ENCODE results near the gene TXNRD2. TPM values are rescaled to one million over a fixed set of nuclear protein-coding genes. Genes with fewer than 3 reads are reported as not detected.

TXNRD2 gene
- total RNA-seq, 1 experiment from 2014 or later: 33.7 TPM

GRCh38 chr22:19962909-19963806 is 21.5 kb upstream of the TXNRD2 start:
- peak overlapping the region; percentile 78 for H3K4me3 Mint-ChIP-seq (ENCODE audit: low read depth, unreplicated experiment)
- intact Hi-C loops (cut with micrococcal nuclease; ENCODE audit: unreplicated experiment): no loop called here
- CTCF ChIA-PET: interaction anchor here (0.6 to 2.8 kb wide), 9 partner anchors 9 to 98 kb away, joined by 3 to 17 read pairs (median 5); no protein-coding TSS in a partner anchor
- no peak for TF ChIP-seq CTCF (IDR thresholded peaks at IDR 0.05; ENCODE audit: unreplicated experiment)
- peak; percentile 97 for DNase-seq
- H3K4me1 Mint-ChIP-seq (ENCODE audit: low read depth, unreplicated experiment): peaks cover 67% of the 10 kb centered on the region
- peaks cover 70% of the 10 kb centered on the region for H3K36me3 Mint-ChIP-seq (ENCODE audit: insufficient read depth, unreplicated experiment)
- H3K27ac Mint-ChIP-seq (ENCODE audit: unreplicated experiment): peak overlapping the region; percentile 96
- no peaks in the 10 kb centered on the region for H3K9me3 Mint-ChIP-seq (ENCODE audit: low read depth, unreplicated experiment)
- no peaks in the 10 kb centered on the region for H3K27me3 Mint-ChIP-seq (ENCODE audit: unreplicated experiment)
- BruUV-seq (replicated peaks): TSS peak; percentile 15

GRCh38 chr22:19962246-19962908 is 20.8 kb upstream of the TXNRD2 start:
- CTCF ChIA-PET: interaction anchor here (0.6 to 2.8 kb wide), 8 partner anchors 8 to 99 kb away, joined by 3 to 17 read pairs (median 5); no protein-coding TSS in a partner anchor
- Mint-ChIP-seq H3K27me3 (ENCODE audit: unreplicated experiment) (no peaks in the 10 kb centered on the region), H3K4me1 (ENCODE audit: low read depth, unreplicated experiment) (peaks cover 62% of the 10 kb centered on the region), H3K4me3 (ENCODE audit: low read depth, unreplicated experiment) (peak overlapping the region; percentile 78), H3K36me3 (ENCODE audit: insufficient read depth, unreplicated experiment) (peaks cover 70% of the 10 kb centered on the region), H3K27ac (ENCODE audit: unreplicated experiment) (peak overlapping the region; percentile 96), H3K9me3 (ENCODE audit: low read depth, unreplicated experiment) (no peaks in the 10 kb centered on the region)
- intact Hi-C loops (cut with micrococcal nuclease; ENCODE audit: unreplicated experiment): no loop called here
- peak; percentile 92 for TF ChIP-seq CTCF (IDR thresholded peaks at IDR 0.05; ENCODE audit: unreplicated experiment)
- BruUV-seq (replicated peaks): no TSS peak
- DNase-seq: peak; percentile 81

- BruUV-seq (replicated peaks): no TSS peak
- no peaks in the 10 kb centered on the region for H3K9me3 Mint-ChIP-seq (ENCODE audit: low read depth, unreplicated experiment)
- no peaks in the 10 kb centered on the region for H3K27me3 Mint-ChIP-seq (ENCODE audit: unreplicated experiment)
- H3K36me3 Mint-ChIP-seq (ENCODE audit: insufficient read depth, unreplicated experiment): peaks cover 70% of the 10 kb centered on the region
- H3K4me1 Mint-ChIP-seq (ENCODE audit: low read depth, unreplicated experiment): peaks cover 56% of the 10 kb centered on the region
- H3K4me3 Mint-ChIP-seq (ENCODE audit: low read depth, unreplicated experiment): peak overlapping the region; percentile 78
- intact Hi-C loops (cut with micrococcal nuclease; ENCODE audit: unreplicated experiment): no loop called here
- CTCF ChIA-PET: interaction anchor here (0.9 to 2.8 kb wide), 3 partner anchors 8 to 60 kb away, joined by 4 to 17 read pairs (median 11); no protein-coding TSS in a partner anchor
- no peak for TF ChIP-seq CTCF (IDR thresholded peaks at IDR 0.05; ENCODE audit: unreplicated experiment)
- peak overlapping the region; percentile 96 for H3K27ac Mint-ChIP-seq (ENCODE audit: unreplicated experiment)
- DNase-seq: no peak
These were observed 20.2 kb upstream of the TXNRD2 start for GRCh38 chr22:19961868-19962245.

GRCh38 chr22:19961201-19961580 is 19.6 kb upstream of the TXNRD2 start:
- no peak overlapping the region for H3K4me3 Mint-ChIP-seq (ENCODE audit: low read depth, unreplicated experiment)
- H3K4me1 Mint-ChIP-seq (ENCODE audit: low read depth, unreplicated experiment): peaks cover 54% of the 10 kb centered on the region
- intact Hi-C loops (cut with micrococcal nuclease; ENCODE audit: unreplicated experiment): no loop called here
- no peak overlapping the region for H3K27ac Mint-ChIP-seq (ENCODE audit: unreplicated experiment)
- H3K27me3 Mint-ChIP-seq (ENCODE audit: unreplicated experiment): no peaks in the 10 kb centered on the region
- CTCF ChIA-PET: no interaction called here
- H3K36me3 Mint-ChIP-seq (ENCODE audit: insufficient read depth, unreplicated experiment): peaks cover 70% of the 10 kb centered on the region
- H3K9me3 Mint-ChIP-seq (ENCODE audit: low read depth, unreplicated experiment): no peaks in the 10 kb centered on the region
- no TSS peak for BruUV-seq (replicated peaks)
- DNase-seq: no peak
- no peak for TF ChIP-seq CTCF (IDR thresholded peaks at IDR 0.05; ENCODE audit: unreplicated experiment)
